ENCODE data around the gene OR12D1.
"Not testable (repeated sequence)": the region's sequence is repeated elsewhere in the genome, so short reads cannot be mapped to it uniquely, and the experiment has no call there.

OR12D1 gene

GRCh38 chr6:29414588-29414987 lies at the start of gene OR12D1:
TSS of gene OR12D1 (plus strand) at chr6:29414928.
- no peak for DNase-seq

- DNase-seq = no peak
These were observed 46.0 kb upstream of the OR12D1 start, which contains the start of gene OR5V1 for GRCh38 chr6:29368765-29369164. TSS of gene OR5V1 (minus strand) at chr6:29368865. CDS start at chr6:29356195, 12,670 bp downstream.

GRCh38 chr6:29375191-29375590 lies 39.5 kb upstream of the OR12D1 start, which contains the start of gene OR12D3:
TSS of gene OR12D3 (minus strand) at chr6:29375291. CDS start at chr6:29375287, 4 bp downstream.
- no peak for DNase-seq

- DNase-seq = no peak
These were observed 38.7 kb upstream of the OR12D1 start for GRCh38 chr6:29376003-29376402.

- DNase-seq = no peak
These were observed 26.2 kb upstream of the OR12D1 start for GRCh38 chr6:29388533-29388932.

- DNase-seq = no peak
These were observed 19.4 kb upstream of the OR12D1 start, which contains the start of gene OR12D2 for GRCh38 chr6:29395331-29395730. TSS of gene OR12D2 (plus strand) at chr6:29395631. CDS start at chr6:29396700, 1,069 bp downstream.

GRCh38 chr6:29399525-29399924 lies 15.2 kb upstream of the OR12D1 start:
- DNase-seq = no peak

- no peak for DNase-seq
These were observed 10.9 kb upstream of the OR12D1 start for GRCh38 chr6:29403801-29404200.

GRCh38 chr6:29419516-29419915 lies 4.8 kb downstream of the OR12D1 start:
- DNase-seq = no peak

GRCh38 chr6:29424168-29424567 lies 9.4 kb downstream of the OR12D1 start:
- DNase-seq = no peak

GRCh38 chr6:29424575-29424974 lies 9.8 kb downstream of the OR12D1 start:
- DNase-seq = no peak

GRCh38 chr6:29425075-29425474 lies 10.3 kb downstream of the OR12D1 start:
- no peak for DNase-seq

GRCh38 chr6:29426654-29427053 lies 11.9 kb downstream of the OR12D1 start:
- no peak for DNase-seq

GRCh38 chr6:29436730-29437129 lies 22.0 kb downstream of the OR12D1 start:
- DNase-seq = not testable (repeated sequence)

GRCh38 chr6:29439006-29439405 lies 24.3 kb downstream of the OR12D1 start, which contains the start of gene OR10C1:
TSS of gene OR10C1 (plus strand) at chr6:29439306. CDS start at chr6:29440016, 710 bp downstream.
- DNase-seq = no peak

- DNase-seq = no peak
These were observed 28.0 kb downstream of the OR12D1 start for GRCh38 chr6:29442719-29443118.

- DNase-seq = not testable (repeated sequence)
These were observed 29.3 kb downstream of the OR12D1 start for GRCh38 chr6:29444031-29444430.

GRCh38 chr6:29447670-29448069 lies 32.9 kb downstream of the OR12D1 start:
- no peak for DNase-seq

GRCh38 chr6:29451471-29452193 lies 36.9 kb downstream of the OR12D1 start:
- DNase-seq = no peak

GRCh38 chr6:29456971-29457370 lies 42.2 kb downstream of the OR12D1 start, which contains the start of the genes OR11A1 and OR2H1:
TSS of gene OR11A1 (minus strand) at chr6:29457071. CDS start at chr6:29427641, 29,430 bp downstream.
TSS of gene OR2H1 (plus strand) at chr6:29457155. CDS start at chr6:29461770, 4,615 bp downstream.
- no peak for DNase-seq

- DNase-seq = no peak
These were observed 46.5 kb downstream of the OR12D1 start for GRCh38 chr6:29461021-29461814.

- DNase-seq = no peak
These were observed 47.3 kb downstream of the OR12D1 start for GRCh38 chr6:29462022-29462421.

GRCh38 chr6:29465279-29465678 lies 50.6 kb downstream of the OR12D1 start:
- DNase-seq = no peak

GRCh38 chr6:29465801-29466200 lies 51.1 kb downstream of the OR12D1 start:
- DNase-seq = no peak

All from GDM1 (cell line).